Heart left ventricle (tissue), 13 donors: ENCODE data around the gene NTM.

Experiments
- CTCF ChIP-seq, 12 donors: fragments of 200-600 bp; sonication (generic) in 4 of 12; IDR thresholded peaks; one replicate each; pipeline versions ENCODE4 v1.5.0 to v1.8.0; 2018 to 2022; ENCODE audit warnings: antibody characterized with exemption in 12 of 12, mild to moderate bottlenecking in 5 of 12
- POLR2A ChIP-seq, 2 donors: fragments of 450-650 bp; IDR thresholded peaks; one replicate each; pipeline ENCODE4 v1.6.1; 2017; ENCODE audit warnings: antibody characterized with exemption in 2 of 2, mild to moderate bottlenecking in 2 of 2, moderate library complexity in 2 of 2
- donor health status: ischemic (EF 13 %, LVEDD 7.1; RV severe dilation, severe dysfunction).
- donor health status: DM: no; HTN: yes; CAD: no.
- donor health status: DM: no; HTN: no; CAD: no.
- donor health status: ischemic (EF 25% LVEDD 6.9; RV normal size, moderate dysfunction).
- donor health status: ischemic (EF 25% LVEDD 5.7; RV mildly dilated, moderate dysfunction).
- donor health status: ischemic (EF 35%, LVEDD 5.7; RV mildly dilated, moderate dysfunction).
- donor health status: nonischemic (EF 11% LVEDD 7.7; RV severe dilation, severe dysfunction).
- donor health status: DM: yes; HTN: yes; CAD: no.
- donor health status: PGD.
- donor health status: ischemic (EF 29% LVEDD 5.4; RV normal size, mild dysfunction).
- donor health status: nonischemic (EF 23%, LVEDD 6.1; RV moderate dilation, normal function).

DNA sequence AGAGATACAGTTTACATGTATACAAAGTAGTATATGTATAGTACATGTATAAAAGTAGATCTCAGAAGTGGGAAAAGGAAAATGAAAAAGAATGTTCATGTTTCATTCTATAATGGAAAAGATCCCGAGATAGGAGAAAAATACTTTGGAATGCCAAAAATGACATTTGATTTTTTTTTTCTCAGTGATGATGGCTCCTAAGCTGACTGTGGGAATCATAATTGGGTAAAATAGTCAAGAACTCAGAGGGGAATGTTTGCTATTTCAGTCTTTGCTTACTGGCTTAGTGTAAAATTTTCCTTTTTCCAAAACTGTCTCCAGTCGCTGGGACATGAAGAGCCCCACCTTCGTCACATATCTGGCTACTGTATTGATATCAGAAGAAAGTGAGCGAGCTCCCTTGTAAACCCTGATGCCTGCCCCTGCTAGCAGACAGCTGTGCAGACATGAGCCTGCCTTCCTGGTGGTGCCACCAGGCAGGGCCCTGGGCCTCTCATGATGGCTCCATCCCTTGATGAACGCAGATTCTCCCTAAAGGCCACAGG lies 944.6 kb downstream of the NTM start:
- no peak for TF ChIP-seq CTCF (IDR thresholded peaks at IDR 0.05)
- no peak for TF ChIP-seq POLR2A (IDR thresholded peaks at IDR 0.05)
